Kidney (tissue), 14 donors: ENCODE results near the gene PATJ. TPM values are rescaled to one million over a fixed set of nuclear protein-coding genes. Genes with fewer than 3 reads are reported as not detected.

Experiments used
- DNase-seq, 5 donors: peaks; one replicate each; pipeline ENCODE4 v3.0.0-alpha.2; 2013 to 2020
- FAIRE-seq: peaks from 2 replicates; lab custom pipeline; 2012; peaks lifted over from hg19 to GRCh38; lab: Jason Lieb, UNC
- H3K27ac ChIP-seq, 2 donors: one replicate each; pipeline ENCODE4 v1.7.0; 2013; ENCODE audit warnings: low read depth in 2 of 2, low read length in 2 of 2, inconsistent platforms in 1 of 2
- H3K27me3 ChIP-seq: one replicate; pipeline ENCODE4 v1.7.1; 2013; ENCODE audit warnings: low read length, inconsistent platforms; ENCODE audit not compliant: control insufficient read depth, insufficient read depth
- H3K36me3 ChIP-seq, 3 donors: one replicate each; pipeline versions ENCODE4 v1.7.0 to v1.7.1; 2013; ENCODE audit warnings: low read length in 3 of 3, control low read depth in 1 of 3, inconsistent platforms in 1 of 3; ENCODE audit not compliant: insufficient read depth in 3 of 3, control insufficient read depth in 2 of 3
- H3K4me1 ChIP-seq, 3 donors: one replicate each; pipeline versions ENCODE4 v1.7.0 to v1.7.1; 2013; ENCODE audit warnings: low read length in 3 of 3, inconsistent platforms in 1 of 3, low read depth in 1 of 3; ENCODE audit not compliant: control insufficient read depth in 2 of 3, insufficient read depth in 2 of 3
- H3K4me3 ChIP-seq, 3 donors: one replicate each; pipeline versions ENCODE4 v1.7.0 to v1.8.1; 2013; ENCODE audit warnings: low read length in 3 of 3, control low read depth in 1 of 3, inconsistent platforms in 1 of 3
- H3K9ac ChIP-seq, 3 donors: one replicate each; pipeline versions ENCODE4 v1.7.0 to v1.7.1; 2013; ENCODE audit warnings: low read length in 3 of 3, control low read depth in 1 of 3, inconsistent platforms in 1 of 3
- H3K9me3 ChIP-seq, 3 donors: one replicate each; pipeline versions ENCODE4 v1.7.0 to v1.7.1; 2013; ENCODE audit warnings: low read length in 3 of 3, control low read depth in 1 of 3, inconsistent platforms in 1 of 3; ENCODE audit not compliant: control insufficient read depth in 2 of 3, insufficient read depth in 1 of 3
- CTCF ChIP-seq: IDR thresholded peaks from 3 replicates; pipeline ENCODE4 v1.5.1; 2012; ENCODE audit warnings: mild to moderate bottlenecking, moderate library complexity, borderline replicate concordance; ENCODE audit not compliant: insufficient read depth; ENCODE audit errors: extremely low read depth
- intact Hi-C: fragments of 100-400 bp; cut with DNase I; formaldehyde crosslinking; loops from one replicate; pipeline ENCODE4 v1.11.1; 2022
- polyA plus RNA-seq: library from polyadenylated mRNA; stranded (reverse); fragments of 350-450 nt; fragmentation: Illumina TruSeq; extraction: RNeasy Lipid Tissue Mini Kit (QIAGEN cat#74804); gene quantifications from one replicate; pipeline ENCODE4 v1.2.3, GENCODE V29; 2014; ENCODE audit warnings: low read depth, low replicate concordance; ENCODE audit not compliant: insufficient read depth
- total RNA-seq: library from RNA; stranded (reverse); fragmentation: NEBNext Ultra II Directional; extraction: Animal tissue kit (Norgen Biotek cat#: 25700); gene quantifications from one replicate; pipeline ENCODE4 v1.2.1, GENCODE V29; 2021
- donor health status: control.
- donor health status: control.
- donor health status: control.
- donor health status: control.
- donor health status: control.
- donor health status: DM: yes; HTN: yes; CAD: no.
- donor health status: Normal renal cell carcinoma (clear cell type).

Gene PATJ
- total and polyA plus RNA-seq, 2 donors from 2014 or later = 44.0 to 98.0 TPM

DNA sequence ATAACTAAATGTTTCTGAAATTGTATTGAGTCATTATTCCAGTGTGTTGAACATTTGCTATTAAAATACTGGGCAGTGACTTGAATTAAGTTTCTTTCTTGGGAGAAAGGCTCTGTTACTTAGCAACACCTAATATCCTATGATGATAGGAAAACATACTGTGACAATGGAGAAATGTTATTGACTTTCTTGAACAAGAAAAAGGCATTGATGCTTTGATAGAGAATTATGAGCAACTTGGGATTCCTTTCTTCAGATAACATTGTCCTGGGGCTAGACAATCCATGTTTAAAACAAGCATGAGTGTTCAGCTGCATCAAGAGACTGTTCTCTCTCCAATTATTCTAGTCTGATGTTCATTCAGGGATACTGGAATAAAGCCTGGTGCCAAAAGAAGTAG, 236.5 kb downstream of the PATJ start:
- H3K36me3 ChIP-seq = no peaks in the 10 kb centered on the region
- no peaks in the 10 kb centered on the region for H3K9me3 ChIP-seq
- H3K4me3 ChIP-seq = no peak overlapping the region
- no peaks in the 10 kb centered on the region for H3K4me1 ChIP-seq
- intact Hi-C loops = no loop called here
- no peak overlapping the region for H3K9ac ChIP-seq
- no peak for FAIRE-seq
- no peak for TF ChIP-seq CTCF
- no peaks in the 10 kb centered on the region for H3K27me3 ChIP-seq
- DNase-seq = no peak
- no peak overlapping the region for H3K27ac ChIP-seq

GRCh38 chr1:61979729-61980128, 237.4 kb downstream of the PATJ start:
- TF ChIP-seq CTCF = no peak
- H3K36me3 ChIP-seq = no peaks in the 10 kb centered on the region
- H3K9ac ChIP-seq = no peak overlapping the region
- no peak overlapping the region for H3K4me3 ChIP-seq
- H3K27me3 ChIP-seq = no peaks in the 10 kb centered on the region
- DNase-seq = no peak
- H3K27ac ChIP-seq = no peak overlapping the region
- FAIRE-seq = no peak
- intact Hi-C loops = no loop called here
- no peaks in the 10 kb centered on the region for H3K9me3 ChIP-seq
- H3K4me1 ChIP-seq = no peaks in the 10 kb centered on the region

GRCh38 chr1:61980561-61980960, 238.3 kb downstream of the PATJ start:
- no peak for FAIRE-seq
- intact Hi-C loops = no loop called here
- no peak for TF ChIP-seq CTCF

More at GRCh38 chr1:61980561-61980960, 238.3 kb downstream of the PATJ start:
- Histone ChIP-seq H3K9me3 (no peaks in the 10 kb centered on the region), H3K27me3 (no peaks in the 10 kb centered on the region), H3K9ac (no peak overlapping the region), H3K4me3 (no peak overlapping the region), H3K27ac (no peak overlapping the region), H3K36me3 (no peaks in the 10 kb centered on the region), H3K4me1 (no peaks in the 10 kb centered on the region)
- no peak for DNase-seq
